Erythroblast (primary cell): ENCODE measurements around the gene MZF1.

Source experiments
- DNase-seq, 2 experiments: peaks; one replicate each; lab custom pipeline; 2025; lab: John Stamatoyannopoulos, UW
- GATA1 ChIP-seq: IDR thresholded peaks from 2 replicates; pipeline ENCODE4 v1.6.1; 2011; ENCODE audit warnings: low read depth, mild to moderate bottlenecking, control low read depth, low read length, moderate library complexity
- POLR2A ChIP-seq: IDR thresholded peaks from 2 replicates; pipeline ENCODE4 v1.6.1; 2011; ENCODE audit warnings: mild to moderate bottlenecking, low read length

MZF1 gene

GRCh38 chr19:58575183-58576041 lies 2.3 kb upstream of the MZF1 start:
- peak; percentile 91 for TF ChIP-seq POLR2A
- no peak for TF ChIP-seq GATA1
- DNase-seq, result no peak

DNA sequence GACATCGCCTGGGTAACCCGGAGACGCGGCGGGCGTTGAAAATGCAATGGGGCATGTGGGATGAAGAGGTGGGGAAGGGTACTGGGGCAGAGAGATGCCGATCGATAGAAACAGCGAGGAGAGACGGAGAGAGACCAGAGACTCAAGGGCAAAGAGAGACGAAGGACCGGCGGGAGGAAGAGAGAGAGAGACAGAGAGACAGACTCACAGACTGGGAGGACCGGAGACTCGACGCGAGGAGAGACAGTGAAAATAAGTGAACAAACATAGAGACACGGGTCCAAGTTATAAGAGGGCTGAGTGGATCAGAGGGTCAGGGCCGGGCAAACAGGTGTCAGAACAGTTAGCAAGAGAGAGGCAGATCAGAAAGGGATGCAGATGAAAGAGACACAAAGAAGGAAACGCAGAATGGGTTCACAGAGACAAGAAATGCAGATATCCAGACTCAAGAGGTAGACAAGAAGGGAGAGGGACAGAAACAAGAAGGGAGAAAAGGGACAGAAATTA lies 576 bp upstream of the MZF1 start:
- DNase-seq, result no peak

DNA sequence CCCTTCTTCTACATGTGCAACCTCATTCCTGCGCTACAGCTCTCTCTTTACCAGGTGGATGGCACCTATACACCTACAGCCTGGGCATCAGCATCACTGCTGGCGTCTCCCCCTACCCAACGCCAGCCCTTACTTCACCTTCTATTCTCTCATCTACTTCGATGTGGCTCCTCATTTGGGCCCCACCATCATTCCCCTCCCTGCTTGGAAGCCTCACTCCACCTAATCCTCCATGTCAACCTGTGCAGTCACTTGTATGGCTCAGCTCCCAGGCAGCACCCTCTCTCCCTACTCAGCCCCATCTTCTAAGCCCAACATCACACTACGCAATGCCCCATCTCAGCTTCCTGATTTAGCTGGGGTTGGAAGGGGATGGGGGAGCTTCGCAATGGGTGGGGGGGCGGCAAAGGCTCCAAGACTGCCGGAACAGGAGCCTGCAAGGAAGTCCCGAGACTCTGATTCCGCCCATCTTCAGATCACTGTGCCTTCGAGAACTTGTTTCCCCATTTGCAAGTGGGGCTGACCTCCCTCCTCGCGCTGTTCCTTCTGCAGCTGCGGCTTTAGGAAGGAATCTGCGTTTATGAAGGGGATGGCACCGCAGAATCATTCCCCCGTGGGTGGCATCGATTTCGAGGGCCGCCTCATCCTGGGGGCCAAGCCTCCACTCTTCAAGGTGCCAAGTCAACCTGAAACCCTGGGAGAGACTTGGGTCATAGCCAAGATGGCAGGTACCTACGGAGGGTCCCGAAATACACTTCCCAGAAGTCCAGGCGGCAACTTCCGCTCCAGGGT lies 913 bp downstream of the MZF1 start:
- TF ChIP-seq GATA1 (no peak), POLR2A (no peak)
- no peak for DNase-seq

More for the DNA sequence above, 576 bp upstream of the MZF1 start:
- TF ChIP-seq POLR2A (peak; percentile 59), GATA1 (no peak)

GRCh38 chr19:58571575-58571947 lies 1.6 kb downstream of the MZF1 start:
- TF ChIP-seq POLR2A (no peak), GATA1 (no peak)
- no peak for DNase-seq

DNA sequence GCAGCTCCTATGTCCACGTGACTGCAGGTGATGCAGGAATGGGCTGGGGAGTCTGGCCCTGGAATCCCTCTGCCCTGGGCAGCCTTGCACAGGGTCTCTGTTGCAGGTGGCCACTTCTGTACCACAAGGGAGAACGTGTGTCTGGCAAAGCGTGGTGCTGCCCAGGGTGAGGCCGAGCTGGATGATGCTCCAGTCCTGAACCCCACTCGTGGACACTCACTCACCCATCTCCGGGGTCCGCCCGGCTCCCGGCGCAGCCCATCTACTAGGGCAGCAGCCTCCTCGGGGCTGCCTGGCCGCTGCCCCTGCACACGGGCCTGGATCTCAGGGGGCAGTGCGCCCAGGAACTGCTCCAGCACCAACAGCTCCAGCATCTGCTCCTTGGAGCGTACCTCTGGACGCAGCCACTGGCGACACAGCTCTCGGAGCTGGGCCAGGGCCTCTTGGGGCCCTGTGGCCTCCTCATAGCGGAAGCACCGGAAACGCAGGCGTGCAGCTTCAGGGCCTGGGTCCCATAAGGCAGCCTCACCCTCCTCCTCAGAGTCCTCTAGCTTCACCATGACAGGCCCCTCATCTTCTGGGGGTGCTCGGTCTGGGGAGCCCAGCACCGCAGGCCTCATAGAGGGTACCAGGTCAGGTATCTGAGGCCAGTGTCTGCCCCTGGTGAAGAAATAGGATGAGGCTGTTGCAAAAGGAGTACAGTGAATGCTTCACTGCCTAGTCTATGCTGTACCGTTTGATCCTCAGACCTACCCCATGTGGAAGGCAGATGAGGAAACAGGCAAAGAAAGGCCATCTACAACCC lies 2.2 kb downstream of the MZF1 start:
- no peak for DNase-seq

DNA sequence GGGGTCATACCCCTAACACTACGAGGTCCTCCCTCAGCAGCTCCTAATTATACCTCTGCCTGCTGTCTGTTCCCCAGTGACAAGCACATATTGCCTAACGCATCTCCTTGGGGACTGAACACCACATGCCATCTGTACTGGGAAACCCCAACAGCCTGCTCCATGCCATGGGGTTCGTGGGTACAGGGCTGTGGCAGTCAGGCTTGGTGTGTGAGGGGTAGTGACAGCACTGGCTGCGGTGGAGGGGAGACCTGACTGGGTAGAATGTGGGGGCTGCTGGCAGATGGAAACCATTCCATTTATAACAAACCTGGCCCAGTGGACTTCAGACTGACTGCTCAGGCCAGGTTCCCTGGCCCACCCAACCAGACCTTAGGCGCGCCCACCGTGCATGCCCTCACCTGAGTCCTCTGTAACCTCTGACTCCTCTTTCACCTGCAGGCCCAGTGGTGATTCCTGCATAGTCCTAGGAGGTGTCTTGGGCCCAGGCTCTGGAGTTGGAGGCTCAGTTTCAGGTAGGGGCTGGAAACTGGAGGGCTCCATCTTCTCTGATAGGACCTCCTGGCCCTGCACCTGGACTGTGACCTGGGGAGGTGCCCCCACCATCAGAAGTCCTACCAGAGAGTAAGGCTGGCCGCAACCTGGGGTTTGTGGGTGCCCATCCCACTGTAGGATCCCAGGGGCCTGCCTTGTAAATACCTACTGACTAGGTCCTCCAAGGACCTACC lies 3.0 kb downstream of the MZF1 start:
- DNase-seq, result no peak
- TF ChIP-seq POLR2A, result peak; percentile 21
- no peak for TF ChIP-seq GATA1

More for the DNA sequence above, 2.2 kb downstream of the MZF1 start:
- TF ChIP-seq POLR2A (no peak), GATA1 (no peak)

GRCh38 chr19:58569191-58569942 lies 3.8 kb downstream of the MZF1 start:
- no peak for DNase-seq
- TF ChIP-seq GATA1 (no peak), POLR2A (peak; percentile 28)

GRCh38 chr19:58568453-58569130 lies 4.5 kb downstream of the MZF1 start:
- no peak for DNase-seq
- no peak for TF ChIP-seq GATA1
- no peak for TF ChIP-seq POLR2A

GRCh38 chr19:58566989-58567388 lies 6.1 kb downstream of the MZF1 start:
- DNase-seq, result no peak
- no peak for TF ChIP-seq POLR2A
- no peak for TF ChIP-seq GATA1

DNA sequence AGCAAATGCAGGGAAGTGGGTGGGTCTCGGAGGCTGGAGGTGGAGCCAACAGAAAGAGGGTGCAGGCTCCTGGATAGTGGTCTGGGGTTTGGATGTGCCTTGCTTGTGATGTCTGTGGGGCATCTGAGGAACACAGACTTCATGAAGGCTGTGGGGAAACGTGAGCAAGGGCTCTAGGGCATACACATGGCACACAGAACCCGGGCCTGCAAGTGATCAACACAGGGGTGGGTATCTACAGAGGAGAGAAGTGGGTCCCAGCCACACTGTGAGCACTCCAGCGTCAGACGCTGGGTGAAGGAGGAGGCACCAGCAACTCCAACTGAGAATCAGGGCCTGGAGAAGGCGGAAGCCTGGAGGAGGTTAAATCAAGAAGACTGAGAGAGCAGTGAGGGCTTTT lies 9.3 kb downstream of the MZF1 start:
- DNase-seq, result no peak
- no peak for TF ChIP-seq GATA1
- TF ChIP-seq POLR2A, result no peak

DNA sequence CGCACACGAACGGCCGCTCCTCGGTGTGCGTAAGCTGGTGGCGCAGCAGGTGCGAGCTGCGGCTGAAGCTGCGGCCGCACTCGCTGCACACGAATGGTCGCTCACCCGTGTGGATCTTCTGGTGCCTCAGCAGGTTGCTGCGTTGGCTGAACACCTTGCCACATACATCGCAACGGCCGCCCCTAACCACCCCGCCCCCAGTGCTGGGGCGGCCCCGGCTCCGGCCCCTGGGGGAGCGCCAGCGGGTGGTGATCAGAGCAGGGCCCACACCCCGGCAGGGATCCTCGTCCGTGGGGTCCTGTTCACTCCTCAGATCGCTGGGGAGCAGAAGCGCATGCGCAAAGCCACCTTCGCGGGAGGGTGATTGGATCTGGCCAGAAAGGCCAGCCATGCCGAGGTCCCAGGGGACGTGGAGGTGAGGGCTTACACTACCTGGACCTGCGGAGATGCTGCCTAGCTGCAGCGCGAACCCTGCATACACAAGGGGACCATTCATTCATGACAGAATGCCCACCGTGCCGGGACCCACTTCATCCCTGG lies 10.0 kb downstream of the MZF1 start:
- TF ChIP-seq POLR2A, result no peak
- no peak for TF ChIP-seq GATA1
- no peak for DNase-seq
